NCI-H2029 (cell line): ENCODE results near the gene GMPR2.

ENCODE experiments used
- DNase-seq: peaks from one replicate; lab custom pipeline; 2025; lab: John Stamatoyannopoulos, UW

GMPR2 gene

DNA sequence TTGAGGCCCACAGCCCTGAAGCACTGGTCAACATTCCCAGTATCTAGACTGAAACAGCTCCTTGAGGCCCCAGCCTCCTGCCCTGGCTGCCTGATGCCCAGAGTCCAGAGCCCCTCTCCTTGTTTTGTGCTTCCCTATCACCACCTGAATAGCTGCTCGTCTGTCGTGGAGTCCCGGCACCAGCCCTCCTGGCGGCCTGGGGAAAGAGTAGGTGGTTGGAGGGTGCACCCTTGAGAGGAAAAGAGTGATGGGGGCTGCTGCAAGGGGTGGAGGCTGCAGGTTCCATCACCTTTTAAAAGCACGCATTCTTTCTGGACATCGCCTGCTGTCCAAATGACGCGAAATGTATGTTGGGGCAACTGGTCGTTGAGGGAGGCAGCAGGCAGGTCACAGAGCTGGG lies 35.5 kb downstream of the GMPR2 start:
- DNase-seq, result no peak

DNA sequence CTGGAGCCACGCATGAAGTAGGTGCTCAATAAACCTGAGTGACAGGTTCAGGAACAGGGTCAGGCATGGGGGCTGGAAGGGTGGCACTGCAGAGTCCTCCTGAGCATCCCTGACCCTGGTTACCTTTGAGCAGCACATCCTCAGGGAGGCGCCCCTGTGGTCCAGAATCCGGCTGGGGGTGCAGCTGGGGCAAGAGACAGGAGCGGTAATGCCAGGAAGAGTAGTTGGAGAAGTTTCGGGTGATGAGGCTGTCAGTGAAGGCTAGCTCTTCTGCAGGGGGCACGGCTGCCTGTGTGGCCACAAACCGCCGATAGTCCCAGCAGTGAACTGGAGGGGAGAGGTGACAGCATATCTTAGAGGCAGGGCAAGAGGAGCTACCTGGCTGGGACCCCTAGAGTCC lies 36.6 kb downstream of the GMPR2 start:
- DNase-seq, result no peak

DNA sequence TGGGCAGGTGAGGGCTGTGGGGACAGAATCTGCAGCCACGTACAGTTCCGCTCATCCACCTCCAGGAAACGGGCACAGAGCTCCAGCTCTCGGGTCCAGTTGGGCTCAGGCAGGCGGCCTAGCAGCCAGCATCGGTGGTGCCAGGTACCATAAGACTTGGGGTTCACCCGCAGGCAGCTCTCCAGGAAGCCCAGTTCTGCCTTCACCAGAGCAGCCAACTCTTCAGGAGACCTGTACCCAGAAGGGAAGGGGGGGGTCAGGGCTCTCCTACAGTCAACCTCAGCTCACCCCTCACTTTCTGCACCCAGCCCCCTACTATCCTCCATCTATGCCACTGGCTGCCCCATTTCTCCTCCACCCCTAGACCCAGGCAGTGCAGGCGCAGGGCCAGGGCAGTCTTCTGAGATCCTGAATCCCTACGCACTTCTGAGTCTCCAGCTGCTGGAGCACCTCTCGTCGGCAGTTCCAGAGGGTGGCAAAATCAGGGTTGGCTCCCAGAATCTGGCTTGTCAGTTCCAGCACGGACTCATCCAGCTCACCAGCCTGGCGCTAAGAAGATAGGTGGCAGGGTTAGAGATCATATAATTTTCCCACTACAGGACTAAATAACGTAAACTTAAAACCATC lies 37.3 kb downstream of the GMPR2 start:
- DNase-seq, result no peak

DNA sequence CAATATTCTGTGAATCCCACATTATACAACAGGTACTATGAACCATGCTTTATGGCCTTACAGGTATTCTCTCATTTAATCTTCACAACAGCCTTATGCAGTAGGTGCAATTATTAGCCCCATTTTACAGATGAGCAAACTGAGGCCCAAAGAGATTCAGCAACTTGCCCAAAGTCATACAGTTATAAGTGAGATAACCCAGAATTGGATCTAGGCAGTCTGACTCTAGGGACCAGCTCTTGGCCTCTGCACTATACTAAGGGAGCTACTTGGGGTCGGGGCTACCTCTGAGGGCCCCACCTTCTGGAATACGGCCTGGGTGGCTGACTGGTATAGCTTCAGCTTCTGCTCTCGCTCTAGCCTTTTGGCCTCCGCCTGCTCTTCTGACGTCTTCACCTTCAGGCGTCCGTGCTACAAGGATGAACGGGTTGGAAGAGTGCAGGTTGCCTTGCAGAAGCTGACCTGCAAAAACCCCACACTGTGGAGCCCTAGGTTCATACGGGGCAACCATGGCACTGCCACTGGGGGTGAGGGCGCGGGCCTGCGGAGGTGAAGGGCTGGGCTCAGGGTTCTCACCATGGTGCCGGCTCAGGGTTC lies 37.9 kb downstream of the GMPR2 start:
- DNase-seq, result no peak

DNA sequence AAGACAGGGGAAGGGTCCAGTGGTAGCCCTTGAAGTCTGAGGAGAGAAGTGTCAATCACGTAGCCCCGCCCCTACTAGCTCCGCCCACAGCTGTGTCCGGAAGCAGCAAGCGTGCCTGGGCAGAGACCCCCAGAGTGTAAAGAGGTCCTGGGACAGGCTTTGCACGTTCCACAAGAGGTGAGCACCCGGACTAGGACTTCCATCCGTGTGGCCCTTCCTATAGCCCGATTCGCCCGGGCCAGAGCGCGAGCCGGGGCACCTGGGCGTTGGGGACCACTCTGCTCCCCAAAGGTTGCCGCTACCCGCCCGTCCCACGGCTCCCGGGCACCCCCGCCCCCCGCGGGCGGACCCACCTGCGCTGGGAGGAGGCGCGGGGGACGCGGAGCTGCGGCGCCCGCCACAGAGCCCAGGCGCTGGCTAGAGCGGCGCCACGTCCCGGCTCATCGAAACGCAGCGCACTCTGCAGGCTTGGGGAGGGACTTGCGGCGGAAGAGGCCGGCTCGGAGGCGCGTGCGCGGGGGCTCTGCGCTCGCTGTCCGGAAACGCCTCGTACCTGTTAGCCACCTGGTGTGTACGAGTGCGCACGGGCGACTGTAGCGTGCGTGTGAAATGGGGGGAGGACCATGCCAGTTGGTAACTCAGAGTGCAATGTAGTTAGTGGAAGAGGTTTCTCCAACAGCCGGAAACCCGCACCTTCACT lies 38.6 kb downstream of the GMPR2 start, which contains the start of gene RABGGTA:
Gene RABGGTA, minus strand, starts transcription at position 464 of the 700 bp plus-strand sequence. CDS start 482 bp downstream, outside the sequence.
- peak; percentile 91 for DNase-seq

DNA sequence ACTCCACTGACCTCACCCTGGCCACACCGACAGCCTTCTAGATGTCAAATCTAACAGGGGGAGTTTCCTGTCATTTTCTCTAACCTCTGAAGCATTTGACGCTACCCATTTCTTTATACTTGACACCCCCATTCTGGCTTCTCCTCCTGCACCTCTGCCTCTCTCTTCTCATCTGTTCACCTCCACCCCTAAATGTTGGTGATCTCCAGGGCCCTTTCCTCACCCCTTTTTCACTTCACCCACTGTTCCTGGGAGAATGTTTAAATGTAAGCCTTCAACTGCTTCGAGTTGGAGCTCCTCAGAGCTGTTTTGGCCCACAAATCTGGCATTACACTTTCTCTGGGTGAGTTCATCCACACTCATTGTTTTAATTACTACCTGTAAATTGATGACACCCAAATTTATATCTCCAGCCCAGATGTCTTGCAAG lies 39.1 kb downstream of the GMPR2 start:
- DNase-seq, result no peak

DNA sequence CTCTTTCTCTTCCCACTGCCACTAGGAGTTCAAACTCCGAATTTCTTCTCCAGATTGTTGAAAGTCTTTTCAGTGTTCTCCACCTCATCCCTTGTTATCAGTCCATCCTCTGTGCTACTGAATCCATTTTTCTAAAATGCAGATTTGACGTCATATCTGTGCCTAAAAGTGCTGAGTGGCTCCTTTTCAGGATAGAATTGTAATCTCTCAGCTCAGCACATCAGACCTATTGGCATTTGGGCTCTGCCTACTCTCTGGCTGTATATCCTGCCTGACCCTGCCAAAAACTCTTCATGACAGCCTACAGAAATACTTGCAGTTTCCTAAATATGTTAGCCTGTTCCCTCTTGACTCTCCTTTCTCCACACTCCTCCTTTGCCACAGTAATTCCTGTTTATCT lies 39.7 kb downstream of the GMPR2 start:
- DNase-seq, result no peak

DNA sequence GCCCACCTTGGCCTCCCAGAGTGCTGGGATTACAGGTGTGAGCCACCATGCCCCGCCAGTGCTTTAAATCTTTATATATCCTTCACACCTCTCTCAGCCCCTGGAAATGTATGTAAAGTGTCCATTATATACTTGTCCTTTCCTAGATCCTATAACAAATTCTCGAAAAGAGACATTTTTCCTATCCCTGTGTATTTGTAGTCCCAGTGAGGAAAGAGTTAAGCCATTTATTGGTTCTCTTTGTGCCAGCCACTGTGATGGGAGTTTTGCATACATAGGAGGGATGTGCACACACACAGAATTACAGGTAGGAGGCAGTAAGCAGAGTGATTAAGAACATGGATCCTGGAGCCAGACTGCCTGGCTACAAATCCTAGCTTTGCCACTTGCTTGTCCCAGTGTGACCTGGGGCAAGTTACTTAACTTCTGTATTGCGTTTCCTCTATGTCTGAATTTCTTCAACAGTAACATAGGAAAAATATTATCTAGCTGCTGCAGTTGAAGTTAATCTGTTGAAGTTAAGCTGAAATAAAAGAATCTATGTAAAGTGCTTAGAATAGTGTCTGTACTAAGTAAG lies 40.8 kb downstream of the GMPR2 start:
- no peak for DNase-seq

DNA sequence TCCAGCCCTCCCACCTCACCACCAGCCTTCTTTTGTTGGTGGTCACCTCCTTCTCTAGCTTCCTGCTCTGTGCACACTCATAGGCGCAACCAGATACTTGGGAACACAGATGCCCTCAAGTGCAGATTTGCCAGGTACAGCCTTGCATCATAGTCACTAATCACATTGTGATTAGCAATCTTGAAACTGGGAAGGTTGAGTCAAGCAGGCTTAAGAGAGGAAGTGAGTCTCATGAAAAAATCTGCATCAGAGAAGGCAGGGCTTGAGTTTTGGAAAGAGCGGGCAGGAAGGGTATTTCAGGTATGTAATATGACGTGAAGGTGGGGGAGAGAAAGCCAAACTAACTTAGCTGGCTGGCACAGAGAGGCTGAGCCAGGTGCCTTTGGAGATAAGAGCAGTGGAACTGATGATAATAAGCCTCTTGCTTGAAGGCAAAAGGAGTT lies 41.4 kb downstream of the GMPR2 start:
- DNase-seq, result no peak

DNA sequence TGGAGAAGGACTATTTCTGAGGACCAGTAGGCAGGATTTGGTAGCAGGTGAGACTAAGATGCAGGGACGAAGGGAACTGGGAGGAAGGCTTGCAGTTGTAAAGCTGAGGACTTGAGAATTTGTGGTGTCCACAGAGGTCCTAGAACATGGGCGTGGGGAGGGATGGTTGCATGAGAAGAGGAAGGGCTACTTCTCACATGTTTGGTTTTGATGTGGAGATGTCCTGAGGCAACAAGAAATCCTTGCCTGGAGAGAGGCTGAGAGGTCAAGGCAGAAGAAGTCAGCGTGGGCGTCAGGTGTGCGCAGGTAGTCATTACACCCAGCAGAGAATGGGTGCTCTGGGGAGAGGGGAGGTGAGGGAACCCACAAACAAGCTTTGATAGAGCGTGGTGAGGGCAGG lies 44.3 kb downstream of the GMPR2 start:
- no peak for DNase-seq

DNA sequence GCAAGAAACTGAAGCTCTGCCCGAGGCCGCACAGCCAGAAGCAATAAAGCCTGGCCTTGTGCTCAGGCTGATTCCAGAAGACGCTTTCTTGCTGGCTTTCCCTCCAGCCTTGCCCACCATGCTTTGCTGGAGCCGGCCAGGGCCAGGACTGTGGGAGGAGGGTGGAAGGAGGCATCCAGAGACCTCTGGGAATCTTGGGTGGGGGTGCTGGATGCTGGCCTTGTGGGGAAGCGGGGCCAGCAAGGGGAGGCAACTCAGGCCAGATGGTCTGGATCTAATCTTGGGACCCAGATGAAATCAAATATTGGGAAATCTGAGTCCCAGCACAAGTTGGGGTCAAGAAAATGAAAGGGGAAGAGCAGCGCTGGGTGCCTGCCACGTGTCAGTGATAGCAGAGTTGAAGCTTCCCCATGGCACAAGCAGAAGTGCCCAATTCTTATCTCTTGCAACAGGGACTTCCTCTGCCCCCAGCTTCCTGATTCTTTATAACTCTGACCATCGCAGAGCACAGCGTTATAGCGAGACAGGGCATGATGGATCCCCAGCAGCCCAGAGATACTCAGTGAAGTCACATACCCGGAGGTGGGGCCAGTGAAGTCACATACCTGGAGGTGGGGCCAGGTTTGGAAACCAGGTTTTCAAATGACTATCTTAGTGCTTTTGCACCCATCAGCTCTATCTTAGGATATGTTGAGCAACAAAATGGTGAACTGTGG lies 45.0 kb downstream of the GMPR2 start:
- no peak for DNase-seq

DNA sequence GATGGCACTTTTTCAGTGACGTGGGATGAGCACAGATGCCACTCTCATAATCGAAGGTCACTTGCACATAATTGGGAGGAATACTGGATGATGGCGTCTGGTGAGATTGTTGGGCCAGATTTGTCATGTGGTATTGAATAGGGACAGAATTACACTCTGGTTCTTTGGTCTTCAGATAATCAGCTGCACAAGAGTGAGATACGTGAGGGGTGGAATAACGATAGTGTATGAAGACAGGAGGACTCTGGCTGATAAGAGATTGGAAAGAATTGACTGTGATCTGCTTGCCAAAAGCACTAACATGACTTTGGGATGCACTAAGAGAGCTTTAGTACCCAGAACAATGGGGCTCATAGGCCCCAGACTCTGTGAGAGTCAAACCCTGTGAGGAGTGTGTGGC lies 45.7 kb downstream of the GMPR2 start:
- no peak for DNase-seq

DNA sequence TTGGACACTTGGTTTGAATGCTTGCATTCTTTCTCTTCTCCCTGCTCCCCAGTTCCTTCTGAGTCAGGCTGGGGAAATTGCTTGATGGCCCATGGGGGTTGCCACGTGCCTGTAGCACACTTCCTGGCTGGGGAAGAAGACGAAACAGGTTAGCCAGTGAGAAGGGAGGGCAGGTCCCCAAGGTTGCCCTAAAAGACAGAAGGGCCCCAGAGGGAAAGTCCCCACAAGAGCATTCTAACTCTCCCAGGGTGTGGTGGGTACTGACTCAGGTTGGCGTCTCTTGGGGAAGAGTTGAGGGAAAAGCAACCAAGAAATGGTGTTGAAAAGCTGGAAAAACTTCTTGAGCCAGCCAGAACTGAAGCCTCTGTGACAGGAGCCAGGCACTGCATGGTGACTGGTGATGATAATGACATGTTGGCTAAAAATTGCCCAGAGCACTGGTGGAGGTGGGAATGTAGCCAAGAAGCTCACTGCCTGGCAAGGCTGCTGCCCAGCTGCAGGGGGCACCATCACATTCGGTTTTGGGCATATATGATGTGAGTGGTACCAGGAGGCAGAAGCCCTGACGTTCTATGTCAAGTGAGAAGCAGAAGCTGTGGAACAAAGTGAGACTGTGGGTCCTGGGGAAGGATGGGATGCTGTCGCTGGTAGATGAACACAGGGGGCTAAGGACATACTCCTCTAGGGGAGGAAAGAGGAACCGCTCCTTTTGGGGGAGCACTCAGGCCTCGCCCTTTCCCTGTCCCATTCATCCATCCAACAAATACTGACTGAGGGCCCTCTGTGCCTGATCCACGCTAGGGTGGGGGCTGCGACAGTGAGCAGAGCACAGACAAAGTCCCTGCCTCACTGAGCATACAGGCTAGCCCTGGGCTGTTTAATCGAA lies 46.8 kb downstream of the GMPR2 start:
- no peak for DNase-seq

DNA sequence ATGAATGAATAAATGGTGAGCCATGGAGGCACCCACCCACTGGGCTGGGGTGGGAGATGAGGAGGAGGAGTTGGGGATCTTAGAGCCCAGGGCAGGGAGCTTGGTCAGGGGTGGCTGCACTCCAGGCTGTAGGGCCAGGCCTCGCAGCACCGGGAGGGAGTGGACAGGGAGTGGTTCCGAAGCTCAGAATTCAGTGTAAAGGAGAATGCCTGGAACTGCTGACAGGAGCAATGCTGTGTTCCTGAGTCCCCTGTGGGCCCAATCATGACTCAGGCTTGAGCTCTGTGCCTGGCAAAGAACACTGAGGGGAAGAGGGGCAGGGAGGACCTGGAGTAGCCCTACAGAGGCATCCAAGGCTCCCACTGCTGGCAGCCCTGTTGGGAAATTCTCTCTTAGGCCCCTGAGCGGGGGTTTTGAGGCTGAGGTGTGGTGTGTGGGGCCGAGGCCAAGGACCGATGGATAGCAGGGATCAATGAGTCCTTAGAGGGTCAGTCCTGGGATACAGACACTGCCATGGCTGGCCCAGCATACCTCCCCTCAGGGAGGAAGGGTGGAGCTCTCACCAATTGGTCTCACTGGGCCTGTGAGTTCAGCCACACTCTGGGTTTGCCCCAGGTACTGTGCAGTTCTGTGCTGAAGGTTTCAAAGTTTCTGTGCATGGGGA lies 48.2 kb downstream of the GMPR2 start:
- DNase-seq, result no peak

DNA sequence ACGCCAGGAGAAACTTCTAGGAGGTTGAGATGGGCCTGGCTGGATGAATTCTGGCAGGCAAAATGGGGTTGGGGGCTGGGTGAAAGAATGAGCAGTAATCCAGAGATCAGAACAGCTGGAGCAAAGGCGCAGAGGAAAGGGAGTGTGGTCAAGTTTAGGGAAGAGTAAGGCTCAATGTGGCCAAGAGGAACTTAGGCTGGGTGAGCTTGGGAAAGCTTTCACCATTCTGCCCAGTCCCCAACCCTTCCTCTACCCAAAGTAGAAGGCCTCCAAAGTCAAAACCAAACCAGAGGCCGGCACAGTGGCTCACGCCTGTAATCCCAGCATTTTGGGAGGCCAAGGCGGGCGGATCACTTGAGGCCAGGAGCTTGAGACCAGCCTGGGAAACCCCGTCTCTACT lies 48.9 kb downstream of the GMPR2 start:
- no peak for DNase-seq

DNA sequence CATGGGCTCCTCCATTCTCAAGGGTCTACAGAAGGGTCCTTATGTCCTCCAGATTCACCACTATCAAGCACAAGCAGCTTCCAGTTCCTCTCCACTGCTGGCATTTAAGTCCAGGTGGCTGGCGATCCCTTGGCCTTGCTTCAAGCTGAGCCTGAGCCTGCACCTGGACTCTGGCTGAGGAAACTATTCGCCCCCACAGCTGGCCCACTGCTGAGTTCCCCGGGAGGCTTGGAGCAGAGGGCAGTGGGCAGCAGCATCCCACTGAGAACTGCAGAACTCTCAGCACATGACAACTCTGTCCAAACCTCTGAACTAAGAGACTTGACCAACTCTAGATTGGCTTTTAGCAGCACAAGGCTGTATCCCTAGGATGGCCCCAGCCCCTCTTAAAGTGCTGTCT lies 50.0 kb downstream of the GMPR2 start:
- no peak for DNase-seq

DNA sequence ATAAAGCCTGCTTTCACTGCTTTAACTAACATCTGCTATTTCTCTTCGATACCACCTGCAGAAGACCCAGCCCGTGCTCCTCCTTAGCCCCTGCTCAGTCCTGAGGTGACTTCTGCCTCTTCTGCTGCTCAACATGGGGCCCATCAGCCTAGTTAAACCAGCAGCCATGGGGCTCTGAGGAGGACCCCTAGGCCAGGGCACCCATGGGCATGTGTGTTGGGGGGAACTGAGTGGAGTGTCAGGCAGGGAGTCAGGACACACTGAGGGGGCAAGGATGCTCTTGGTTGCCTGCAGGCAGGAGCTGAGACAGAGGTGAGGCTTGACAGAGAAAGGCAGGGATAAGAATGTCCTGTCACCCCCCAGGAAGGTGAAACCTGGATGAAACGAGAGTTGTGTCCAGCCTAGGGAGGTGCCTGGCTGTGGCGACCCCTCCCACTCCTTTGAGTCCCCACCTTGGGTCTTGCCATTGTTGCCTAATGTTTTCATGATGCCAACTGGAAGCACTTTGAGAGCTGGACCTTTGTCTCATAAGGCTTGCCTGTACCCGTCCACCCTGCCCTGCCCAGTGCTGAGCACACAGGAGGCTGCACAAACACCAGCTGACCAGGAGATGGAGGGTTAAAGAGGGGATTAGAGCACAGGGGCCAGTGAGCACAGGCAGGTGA lies 51.2 kb downstream of the GMPR2 start:
- DNase-seq, result no peak

DNA sequence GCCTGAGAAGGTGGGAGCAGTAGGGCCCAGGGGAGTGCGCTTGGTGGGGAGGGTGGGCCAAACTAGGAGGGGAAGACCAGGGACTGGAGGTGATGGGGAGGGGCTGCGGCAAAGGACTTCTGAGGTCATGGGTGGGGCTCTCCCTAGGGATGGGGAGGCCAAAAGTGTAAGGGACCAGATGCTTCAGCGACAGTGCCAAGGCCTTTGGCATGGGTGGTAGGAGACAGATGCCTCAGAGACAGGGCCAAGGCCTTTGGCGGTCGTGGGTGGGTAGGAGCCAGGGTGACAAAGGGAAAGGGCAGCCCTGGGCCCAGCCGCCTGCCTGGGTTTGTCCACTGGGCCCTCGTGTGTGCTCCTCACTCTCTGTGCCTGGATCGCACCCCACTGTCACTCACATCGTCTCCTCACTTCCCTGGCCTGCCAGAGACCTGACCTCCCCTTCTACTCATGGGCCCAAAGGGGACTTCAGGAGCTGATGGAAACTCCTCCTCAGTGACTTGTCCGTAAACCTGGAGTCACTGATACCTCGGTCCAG lies 51.8 kb downstream of the GMPR2 start:
- DNase-seq, result no peak

DNA sequence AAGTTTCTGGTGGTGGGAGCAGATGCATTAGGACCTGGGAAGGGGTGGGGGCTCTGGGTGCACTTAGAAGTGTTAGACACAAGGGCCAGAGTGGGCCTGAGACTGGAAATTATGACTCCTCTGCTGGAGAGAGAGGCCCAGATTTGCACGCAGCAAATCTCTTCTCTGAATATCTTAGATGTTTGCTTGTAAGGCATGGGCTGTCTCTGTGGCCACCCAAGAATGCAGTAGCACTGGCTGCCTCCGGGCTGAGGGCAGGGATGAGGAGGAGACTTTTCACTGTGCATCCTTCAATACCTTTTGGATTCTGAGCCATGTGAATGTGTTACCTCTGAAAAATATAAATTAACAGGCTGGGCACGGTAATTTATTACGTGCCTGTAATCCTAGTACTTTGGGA lies 52.6 kb downstream of the GMPR2 start:
- no peak for DNase-seq

DNA sequence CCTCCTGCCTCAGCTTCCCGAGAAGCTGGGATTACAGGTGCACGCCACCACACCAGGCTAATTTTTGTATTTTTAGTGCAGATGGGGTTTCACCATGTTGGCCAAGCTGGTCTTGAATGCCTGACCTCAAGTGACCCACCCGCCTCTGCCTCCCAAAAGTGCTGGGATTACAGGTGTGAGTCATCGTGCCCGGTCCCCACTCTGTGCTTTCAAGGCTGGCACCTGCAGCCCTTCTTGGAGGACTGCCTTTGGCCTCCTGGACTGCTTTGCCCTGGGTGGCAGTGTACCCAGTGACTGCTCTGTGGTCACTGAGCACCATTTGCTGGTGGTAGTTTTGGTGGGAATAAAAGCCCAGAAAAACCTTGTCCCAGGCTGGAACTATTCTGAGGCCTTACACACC lies 54.3 kb downstream of the GMPR2 start:
- no peak for DNase-seq
